IPS-NIHi7 (cell line): Measurements from ENCODE around the gene CTSD.
A peak's percentile ranks its signal among the peaks of the same experiment; 100 is the strongest.
"Not testable (repeated sequence)": the region's sequence is repeated elsewhere in the genome, so short reads cannot be mapped to it uniquely, and the experiment has no call there.

Experiments
- DNase-seq: peaks from one replicate; pipeline ENCODE4 v3.0.0; 2012; ENCODE audit warnings: mixed read lengths; ENCODE audit errors: extremely low spot score

The CTSD gene

DNA sequence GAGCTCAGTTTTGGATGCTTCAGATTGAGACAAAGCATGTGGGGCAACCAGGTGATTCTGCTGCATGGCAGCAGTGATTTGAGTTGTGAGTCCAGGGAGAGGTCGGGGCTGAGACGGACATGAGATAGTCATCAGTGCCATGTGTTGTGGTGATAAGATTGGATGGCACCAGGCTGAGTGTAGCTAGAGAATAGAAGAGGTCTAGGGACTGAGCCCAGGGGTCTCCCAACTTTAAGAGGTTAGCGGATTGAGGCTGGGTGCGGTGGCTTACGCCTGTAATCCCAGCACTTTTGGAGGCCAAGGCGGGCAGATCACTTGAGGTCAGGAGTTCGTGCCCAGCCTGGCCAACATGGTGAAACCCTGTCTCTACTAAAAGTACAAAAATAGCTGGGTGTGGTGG lies 6.3 kb upstream of the CTSD start:
- DNase-seq: no peak

DNA sequence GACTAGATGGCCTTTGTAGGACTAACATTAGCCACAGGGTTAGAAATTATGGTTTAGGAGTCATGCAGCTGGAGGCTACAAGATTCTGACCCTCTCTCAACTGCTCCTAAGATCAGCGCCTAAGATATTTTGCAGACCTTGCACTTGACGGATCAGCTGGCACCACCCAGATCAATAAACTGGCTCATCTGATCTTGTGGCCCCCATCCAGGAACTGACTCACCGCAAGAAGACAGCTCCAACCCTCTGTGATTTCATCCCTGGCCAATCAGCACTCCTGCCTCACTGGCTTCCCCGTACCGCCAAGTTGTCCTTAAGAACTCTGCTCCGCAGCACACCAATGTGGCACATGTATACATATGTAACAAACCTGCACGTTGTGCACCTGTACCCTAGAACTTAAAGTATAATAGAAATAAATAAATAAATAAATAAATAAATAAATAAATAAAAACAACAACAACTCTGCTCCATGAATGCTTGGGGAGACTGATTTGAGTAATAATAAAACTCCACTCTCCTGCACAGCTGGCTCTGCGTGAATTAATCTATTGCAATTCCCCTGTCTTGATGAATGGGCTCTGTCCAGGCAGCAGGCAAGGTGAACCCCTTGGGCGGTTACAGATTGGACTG lies 5.7 kb upstream of the CTSD start:
- not testable (repeated sequence) for DNase-seq

DNA sequence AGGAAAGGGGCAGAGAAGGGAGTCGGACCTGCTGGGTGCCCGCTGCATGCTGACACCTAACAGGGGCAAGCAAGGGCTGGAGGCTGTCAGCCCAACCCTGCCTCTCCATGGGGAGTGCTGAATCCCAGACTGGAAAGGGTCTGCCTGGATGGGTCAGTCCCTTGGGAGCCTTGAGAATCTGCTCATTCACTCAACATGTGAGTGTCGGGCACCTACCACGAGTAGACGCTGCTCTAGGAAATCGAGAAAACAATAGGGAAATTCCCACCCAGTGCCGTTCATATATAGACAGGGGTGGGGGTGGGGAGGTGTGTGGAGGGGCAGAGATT lies 4.4 kb upstream of the CTSD start:
- no peak for DNase-seq

DNA sequence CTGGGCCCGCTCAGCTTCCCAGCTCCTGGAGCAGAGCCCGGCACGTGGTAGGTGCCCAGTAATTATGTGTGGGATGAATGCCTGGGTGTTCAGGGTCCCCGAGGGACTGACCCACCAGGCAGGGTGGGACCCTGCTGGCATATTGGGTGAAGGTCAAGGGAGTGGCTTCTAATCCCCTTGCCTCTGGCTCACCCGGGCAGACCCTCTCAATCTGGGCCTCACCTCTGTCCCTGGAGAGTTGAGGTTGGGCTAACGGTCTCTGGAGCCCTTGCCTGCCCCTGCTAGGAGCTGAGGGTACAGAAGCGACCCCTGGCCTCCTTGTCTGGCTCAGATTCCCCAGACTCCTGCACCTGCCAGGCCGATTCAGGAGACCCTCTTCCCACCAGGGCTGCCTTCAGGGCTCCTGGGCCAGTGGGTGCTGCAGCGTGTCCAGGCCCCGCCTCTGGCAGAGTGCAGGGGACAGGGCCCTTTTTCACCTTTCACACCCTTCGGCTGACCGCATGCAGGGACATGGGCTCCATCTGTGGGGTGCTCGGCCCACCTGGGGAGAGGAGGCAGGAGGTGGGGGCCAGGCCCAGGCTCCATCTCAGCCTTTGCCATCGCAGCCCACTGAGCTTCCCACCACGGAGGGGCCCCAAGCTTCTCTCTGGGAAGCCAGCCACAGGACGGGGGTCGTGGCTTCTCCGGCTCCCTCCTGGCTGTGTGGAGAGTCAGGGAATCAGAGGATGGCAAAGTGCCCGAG lies 3.8 kb upstream of the CTSD start:
- no peak for DNase-seq

DNA sequence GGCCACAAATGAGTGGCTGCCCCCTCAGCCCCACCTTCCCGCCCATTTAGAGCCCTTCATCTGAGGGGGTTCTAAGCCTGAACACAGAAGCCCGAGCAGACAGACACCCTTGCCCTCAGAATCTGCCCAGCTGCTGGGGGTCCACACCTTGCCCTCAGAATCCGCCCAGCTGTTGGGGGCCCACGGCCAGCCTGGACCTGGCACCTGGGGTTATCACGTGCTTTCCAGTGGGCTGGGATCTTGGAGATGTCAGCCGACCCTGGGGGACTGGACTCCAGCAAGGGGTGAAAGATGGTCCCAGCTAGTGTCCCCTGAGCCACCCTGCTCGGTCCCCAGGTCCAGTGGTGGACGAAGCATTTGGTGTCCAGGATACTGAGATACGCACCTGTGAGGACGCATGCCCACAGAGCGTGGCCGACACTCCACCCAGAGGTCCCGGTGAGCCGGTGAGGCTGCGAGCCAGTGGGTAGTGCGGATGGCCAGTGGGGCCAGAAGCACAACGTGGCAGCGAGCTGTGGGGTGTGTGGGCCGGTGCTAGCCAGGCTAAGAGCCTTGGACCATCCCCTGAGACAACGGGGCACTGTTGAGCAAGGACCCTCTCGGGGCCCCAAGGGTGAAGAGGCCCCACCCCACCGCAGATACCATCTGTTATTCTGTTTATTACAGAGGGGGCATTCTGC lies 3.1 kb upstream of the CTSD start:
- no peak for DNase-seq

DNA sequence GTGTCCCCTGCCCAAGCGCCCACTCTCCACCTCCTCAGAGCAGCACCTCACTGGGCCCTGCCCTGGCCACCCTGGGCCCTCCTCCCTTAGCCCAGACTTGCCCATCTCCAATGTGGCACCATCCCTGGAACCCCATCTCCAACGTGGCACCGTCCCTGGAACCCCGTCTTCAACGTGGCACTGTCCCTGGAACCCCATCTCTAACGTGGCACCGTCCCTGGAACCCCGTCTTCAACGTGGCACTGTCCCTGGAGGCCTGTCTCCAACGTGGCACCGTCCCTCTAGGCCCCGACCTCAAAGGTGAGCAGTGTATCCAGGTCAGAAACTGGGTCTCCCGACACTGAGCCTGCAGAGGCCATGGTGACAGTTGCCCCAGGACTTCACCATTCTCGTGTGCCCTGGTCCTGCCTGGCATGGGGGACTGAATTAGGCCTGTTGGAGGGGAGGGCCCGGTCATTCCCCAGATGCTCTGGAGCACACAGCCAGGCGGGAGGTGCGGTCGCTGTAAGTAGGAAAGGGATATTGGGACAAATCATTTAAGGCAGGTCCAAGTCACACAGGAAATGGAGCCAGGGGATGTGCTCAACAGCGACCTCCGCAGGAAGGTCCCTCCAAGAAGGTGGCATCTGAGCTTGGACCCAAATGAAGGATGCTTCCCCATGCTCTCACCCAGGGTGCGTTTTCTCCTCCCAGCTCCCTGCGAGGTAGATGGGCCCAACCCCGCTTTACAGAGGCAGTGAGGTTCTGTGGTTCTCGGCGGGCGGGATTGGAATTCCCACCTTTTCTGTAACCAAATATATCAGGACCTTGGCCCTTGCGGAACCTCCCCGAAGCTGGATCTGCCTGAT lies 2.4 kb upstream of the CTSD start:
- DNase-seq: peak; percentile 79

DNA sequence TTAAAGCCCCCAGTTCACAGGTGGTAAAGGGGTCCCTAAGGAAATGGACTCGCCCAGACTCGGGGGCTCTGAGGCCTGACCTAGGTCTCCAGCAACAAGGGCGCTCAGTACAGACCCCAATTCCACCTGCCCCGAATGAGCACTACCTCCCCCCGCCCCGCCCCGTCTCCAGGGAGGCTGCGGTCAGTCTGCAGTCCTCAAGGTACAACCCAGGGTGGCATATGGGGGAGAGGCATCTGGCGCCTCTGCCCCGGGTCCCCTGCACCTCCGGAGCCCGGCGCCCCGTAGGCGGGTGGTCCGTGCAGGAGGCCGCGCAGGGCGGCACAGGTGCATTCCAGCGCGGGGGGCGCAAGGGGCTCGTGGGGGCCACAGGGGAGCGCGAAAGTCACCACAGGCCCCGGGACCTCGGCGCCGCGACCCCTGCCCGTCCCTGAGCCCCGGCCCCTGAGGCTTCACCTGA lies 361 bp downstream of the CTSD start:
- DNase-seq: peak; percentile 35

DNA sequence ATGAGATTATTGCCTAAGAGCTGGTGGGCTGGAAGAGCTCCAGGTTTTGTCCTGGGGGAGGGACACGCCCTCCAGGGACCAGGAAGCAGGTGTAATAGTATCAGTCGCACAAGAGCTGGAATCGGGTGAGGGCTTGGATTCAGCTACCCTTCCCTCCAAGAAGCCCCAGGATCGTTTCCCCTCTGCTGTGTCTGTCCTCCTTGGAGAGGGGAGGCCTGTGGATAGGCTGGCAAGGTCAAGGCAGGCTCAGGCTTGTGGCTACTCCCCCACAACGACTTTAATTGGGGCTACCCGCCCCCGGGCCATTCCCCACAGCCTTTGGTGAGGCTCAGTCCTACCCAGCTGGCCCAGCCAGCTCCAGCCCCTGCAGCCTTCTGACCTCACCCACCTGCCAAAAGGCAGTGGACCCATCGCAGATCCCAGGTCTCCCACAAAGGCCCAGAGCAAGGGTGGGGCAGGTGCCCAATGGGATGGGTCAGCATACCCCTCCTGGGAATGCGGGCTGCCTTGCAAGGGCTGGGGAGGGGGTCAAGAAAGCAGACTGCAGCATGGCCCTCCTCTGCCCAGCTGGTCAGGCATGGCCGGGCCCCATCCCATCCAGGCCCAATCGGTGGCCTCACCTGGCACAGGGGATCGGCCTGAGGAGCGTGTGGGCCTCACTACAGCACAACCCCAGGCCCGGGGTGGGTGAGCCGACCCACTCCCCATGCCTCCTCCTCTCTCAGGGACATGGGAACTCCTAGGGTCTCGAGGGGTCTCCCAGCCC lies 1.0 kb downstream of the CTSD start:
- no peak for DNase-seq

DNA sequence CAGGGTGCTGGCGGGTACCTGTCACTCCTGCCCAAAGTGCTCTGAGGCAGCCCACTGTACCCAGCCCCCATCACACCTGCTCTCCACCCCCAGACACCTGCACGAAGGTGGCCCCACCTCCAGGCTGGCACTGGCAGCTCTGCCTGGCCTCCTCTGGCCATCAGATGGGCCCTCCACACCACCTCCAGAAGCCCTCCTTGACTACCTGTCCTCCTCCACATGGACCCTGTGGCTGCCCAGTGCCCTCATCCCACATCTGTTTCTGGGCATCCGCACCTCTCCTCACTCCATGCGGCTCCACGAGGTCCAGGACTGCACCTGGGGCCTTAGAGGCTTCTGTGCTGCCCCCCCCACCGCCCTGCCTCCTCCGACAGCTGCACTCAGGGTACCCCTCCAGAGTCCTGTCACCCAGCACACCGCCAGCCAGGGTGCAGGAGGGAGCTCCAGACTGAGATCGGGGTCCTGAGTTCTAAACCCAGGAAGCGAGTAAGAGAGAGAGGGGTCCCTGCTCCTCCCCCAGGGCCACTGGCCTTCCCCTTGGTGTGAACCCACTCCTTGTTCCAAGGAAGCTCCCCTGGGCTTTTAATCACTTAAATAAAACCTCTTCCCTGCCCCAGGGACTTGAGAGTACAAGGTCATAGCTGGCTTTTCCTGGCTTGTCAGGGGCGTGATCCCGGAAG lies 1.7 kb downstream of the CTSD start:
- DNase-seq: no peak

DNA sequence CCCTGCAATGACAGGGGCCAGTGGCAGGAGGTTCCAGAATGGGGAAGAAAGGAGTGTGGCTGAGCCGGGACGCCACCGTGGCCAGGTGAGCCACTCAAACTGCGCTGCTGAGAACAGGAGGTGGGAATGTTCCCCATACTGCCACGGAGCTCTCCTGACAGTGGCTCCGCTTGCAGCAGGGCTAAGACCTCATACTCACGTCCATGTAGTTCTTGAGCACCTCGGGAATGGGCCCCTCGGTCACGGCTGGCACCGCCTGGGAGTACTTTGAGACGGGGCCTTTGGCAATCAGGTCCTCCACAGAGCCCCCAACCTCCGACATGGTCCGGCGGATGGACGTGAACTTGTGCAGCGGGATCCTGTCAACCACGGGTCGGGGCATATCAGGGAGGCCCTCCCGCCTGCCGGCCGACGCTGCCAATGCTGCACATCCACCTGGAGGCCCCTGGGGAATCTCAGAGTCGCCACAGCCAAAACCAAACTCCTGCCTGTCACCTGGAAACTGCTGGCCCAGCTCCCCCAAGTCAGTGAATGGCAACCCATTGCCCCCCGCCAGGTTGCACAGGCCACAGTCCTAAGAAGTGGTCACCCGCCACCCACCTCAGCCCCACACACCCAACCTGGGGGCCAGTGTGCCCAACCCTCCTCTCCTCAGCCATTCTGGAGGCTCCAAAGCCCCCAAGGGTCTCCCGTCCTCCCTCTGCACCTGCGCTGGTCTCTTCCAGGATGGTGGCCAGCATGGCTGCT lies 2.4 kb downstream of the CTSD start:
- no peak for DNase-seq

DNA sequence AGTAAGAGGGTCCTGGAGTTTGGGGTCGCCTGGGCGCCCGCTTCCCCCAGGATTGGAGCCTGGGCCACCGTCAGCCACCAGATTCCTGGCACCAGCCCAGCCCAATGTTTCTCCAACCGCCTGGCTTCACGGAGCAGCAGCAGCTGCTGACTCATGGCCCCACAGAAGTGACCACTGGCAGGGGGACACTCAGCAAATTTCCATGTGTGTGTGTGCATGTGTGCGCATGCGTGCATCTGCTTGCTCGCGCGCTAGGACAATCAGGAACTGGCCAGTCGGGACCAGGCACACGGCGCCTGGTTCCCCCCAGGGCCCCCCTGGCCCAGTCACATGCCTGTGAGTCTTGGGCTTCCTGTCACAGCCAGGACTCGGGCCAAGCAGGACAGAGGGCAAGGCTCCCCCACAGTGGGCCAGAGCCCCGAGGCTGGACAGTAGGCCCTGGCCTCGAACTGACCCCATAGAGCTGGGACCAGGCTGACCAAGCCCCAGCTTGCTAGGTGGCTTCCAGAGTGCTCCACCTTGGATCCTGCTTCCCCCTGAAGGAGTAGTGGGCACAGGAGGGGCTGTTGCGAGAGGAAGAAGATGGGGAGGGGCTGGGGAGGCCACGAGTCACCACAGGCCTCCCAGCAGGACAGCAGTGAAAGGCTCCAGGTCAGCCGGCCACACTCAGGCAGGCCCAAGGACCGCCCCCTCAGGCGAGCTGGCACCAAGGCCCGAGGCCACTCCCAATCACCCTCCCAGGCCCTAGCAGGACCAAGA lies 3.2 kb downstream of the CTSD start:
- no peak for DNase-seq

DNA sequence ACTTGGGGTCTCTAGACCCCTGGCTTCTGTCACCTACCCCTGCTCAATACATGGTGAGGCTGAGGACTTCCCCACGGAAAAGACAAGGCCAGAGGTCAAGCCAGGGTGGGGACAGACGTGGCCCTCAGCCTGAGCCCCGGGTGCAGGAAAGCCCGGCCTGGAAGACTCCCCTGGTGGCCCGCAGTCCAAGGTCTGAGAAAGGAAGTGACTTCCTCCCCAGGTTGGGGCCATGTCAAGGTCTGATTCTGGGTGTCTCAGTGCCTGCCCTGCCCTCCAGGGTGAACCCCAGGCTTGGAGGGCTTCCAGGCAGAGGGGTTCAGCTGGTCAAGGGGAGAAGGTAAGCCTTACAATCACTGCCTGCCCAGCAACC lies 3.9 kb downstream of the CTSD start:
- no peak for DNase-seq

DNA sequence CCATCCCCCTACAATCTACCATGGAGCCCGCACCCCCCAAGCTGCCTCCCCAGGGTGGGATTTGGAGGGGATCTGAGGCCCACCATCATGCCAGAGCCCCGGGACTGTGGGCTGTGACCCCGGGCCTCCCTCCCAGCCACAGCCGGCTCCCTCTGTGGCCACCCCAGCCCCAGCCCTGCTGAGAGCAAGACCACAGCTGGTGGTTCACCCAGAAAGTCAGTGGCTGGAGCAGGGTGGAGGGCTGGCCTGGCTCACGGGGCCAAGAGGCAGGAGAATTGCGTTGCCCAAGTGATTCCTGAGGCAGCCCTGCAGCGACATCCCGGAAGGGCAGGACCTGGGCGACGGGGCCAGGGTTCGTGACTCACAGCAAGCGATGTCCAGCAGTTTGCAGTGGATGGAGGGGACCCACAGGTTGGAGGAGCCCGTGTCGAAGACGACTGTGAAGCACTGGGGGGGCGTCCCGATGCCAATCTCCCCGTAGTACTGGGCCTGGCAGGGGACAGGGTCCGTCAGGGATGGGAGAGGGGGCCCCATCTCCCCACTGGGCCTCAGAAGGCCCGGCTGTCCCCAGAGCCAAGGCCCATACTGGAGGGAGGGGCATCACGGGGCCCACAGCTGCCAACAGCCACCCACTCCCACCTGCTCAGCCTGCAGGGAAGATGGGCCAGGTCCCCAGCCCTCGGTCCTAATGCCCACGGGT lies 4.4 kb downstream of the CTSD start:
- no peak for DNase-seq

DNA sequence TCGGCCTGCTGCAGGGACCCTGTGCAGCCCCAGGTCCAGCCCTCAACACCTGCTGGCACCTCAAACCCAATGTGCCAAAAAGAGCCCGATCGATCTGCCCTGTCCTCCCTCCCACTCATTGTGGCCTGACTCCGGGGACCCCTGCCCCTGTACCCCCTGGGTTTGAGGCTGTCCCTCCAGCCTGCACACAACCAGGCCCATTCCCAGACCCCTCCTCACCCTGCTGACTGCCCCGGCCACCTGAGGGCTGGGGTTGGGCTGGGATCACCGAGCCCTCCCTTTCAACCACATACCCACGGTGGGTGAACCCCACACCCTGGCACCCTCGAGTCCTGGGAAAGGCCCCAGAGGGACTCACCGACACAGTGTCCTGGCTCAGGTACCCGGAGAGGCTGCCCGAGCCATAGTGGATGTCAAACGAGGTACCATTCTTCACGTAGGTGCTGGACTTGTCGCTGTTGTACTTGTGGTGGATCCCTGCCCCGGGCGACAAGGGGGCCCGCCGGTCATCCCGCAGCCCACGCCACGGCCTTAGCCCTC lies 5.0 kb downstream of the CTSD start:
- DNase-seq: no peak

DNA sequence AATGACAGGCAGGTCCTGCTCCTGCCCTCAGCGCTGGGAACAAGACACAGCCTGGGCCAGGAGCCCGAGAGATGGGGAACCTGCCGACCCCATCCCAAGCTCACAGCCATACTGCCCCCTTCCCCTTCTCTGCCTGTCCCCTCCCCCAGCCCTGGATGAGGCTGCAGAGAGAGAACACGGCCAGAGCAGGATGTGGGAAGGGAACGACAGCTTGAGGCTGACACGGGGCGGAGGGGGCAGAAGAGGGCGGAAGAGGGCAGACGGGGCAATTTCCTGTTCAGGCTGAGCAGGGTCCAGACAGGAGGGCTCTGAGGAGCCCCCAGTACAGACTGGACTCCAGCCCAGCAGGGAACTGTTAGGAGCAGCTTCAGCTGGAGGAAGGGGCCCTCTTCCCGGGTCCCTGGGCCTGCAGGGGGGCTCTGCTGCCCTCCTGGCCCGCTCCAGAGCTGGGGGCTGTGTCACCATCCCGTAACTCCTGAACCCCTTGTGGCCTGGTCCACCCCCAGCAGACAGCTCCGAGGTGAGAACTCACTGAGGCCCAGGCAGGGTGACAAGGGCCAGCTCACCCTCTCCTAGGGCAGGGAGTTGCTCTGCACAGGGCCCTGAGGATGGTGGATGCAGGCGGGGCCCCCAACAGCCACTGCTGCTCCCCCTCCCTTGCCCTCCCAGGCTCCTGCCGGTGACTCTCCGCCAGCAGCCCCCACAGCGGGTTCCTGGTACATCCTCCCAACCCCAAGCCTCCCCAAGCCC lies 5.7 kb downstream of the CTSD start:
- no peak for DNase-seq

DNA sequence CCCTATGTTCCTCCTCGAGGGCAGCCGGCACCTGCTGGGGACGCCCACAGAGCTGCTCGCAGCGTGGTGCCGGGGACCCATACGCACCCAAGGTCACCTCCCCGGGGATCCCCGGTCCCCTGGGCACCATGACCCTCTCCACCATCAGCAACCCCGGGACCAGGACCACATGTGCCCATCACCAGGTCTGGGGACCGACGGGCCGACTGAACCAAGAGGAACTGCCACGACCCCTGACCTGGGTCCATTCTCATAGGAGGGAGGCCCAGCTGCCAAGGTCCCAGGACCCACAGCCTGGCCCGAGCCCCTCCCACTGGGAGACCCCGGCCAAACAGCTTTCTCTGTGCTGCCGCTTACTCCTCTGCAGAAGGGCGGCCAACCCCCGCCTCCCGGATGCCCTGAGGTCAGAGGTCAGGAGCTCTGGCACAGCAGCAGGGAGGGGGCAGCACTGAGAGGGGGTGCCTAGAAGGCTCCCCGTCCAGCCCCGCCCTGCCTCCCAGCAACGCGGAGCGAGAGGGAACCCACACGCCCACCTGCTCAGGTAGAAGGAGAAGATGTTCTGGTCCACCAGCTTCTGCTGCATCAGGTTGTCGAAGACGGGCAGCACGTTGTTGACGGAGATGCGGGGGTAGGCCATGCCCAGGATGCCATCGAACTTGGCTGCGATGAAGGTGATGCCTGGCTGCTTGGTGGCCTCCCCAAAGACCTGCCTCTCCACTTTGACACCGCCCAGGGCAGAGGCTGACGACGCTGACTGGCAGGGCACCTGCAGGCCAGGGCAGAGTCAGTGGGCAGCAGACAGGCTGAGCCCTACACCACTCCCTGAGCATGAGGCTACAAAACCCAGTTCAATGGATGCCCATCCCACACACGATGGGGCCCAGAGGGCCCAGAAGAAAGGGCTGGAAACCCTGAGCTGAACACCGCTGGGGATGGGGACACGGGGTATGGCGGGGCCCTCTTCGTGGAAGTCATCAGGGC lies 6.6 kb downstream of the CTSD start:
- DNase-seq: no peak
